ENCODE data around the gene RBM47. TPM values are rescaled to one million over a fixed set of nuclear protein-coding genes. Genes with fewer than 3 reads are reported as not detected.
"Not testable (repeated sequence)": the region's sequence is repeated elsewhere in the genome, so short reads cannot be mapped to it uniquely, and the experiment has no call there.

Gene RBM47
- total RNA-seq, 4 donors from 2014 or later = 13.3 to 38.3 (median 21.8) TPM

GRCh38 chr4:40564815-40565483 lies 64.7 kb downstream of the RBM47 start:
- H3K36me3 ChIP-seq = no peaks in the 10 kb centered on the region
- no peaks in the 10 kb centered on the region for H3K4me1 ChIP-seq
- no peak overlapping the region for H3K27ac ChIP-seq (replicated peaks in 1 of 4)
- no peaks in the 10 kb centered on the region for H3K27me3 ChIP-seq
- H3K9me3 ChIP-seq = no peaks in the 10 kb centered on the region
- no peak overlapping the region for H3K4me3 ChIP-seq
- WGBS = 60% methylated on average over 5 of the region's 5 CpGs
- DNase-seq (ENCODE audit: extremely low spot score) = no peak
- no peak for TF ChIP-seq POLR2AphosphoS5 (IDR thresholded peaks at IDR 0.05)
- no peak for TF ChIP-seq EP300 (IDR thresholded peaks at IDR 0.05)
- no peak for TF ChIP-seq POLR2A (IDR thresholded peaks at IDR 0.05; ENCODE audit: low read depth)
- TF ChIP-seq, protein P1, sequence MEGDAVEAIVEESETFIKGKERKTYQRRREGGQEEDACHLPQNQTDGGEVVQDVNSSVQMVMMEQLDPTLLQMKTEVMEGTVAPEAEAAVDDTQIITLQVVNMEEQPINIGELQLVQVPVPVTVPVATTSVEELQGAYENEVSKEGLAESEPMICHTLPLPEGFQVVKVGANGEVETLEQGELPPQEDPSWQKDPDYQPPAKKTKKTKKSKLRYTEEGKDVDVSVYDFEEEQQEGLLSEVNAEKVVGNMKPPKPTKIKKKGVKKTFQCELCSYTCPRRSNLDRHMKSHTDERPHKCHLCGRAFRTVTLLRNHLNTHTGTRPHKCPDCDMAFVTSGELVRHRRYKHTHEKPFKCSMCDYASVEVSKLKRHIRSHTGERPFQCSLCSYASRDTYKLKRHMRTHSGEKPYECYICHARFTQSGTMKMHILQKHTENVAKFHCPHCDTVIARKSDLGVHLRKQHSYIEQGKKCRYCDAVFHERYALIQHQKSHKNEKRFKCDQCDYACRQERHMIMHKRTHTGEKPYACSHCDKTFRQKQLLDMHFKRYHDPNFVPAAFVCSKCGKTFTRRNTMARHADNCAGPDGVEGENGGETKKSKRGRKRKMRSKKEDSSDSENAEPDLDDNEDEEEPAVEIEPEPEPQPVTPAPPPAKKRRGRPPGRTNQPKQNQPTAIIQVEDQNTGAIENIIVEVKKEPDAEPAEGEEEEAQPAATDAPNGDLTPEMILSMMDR (IDR thresholded peaks at IDR 0.05) = no peak
- intact Hi-C loops (cut with DNase I) = no loop called here

DNA sequence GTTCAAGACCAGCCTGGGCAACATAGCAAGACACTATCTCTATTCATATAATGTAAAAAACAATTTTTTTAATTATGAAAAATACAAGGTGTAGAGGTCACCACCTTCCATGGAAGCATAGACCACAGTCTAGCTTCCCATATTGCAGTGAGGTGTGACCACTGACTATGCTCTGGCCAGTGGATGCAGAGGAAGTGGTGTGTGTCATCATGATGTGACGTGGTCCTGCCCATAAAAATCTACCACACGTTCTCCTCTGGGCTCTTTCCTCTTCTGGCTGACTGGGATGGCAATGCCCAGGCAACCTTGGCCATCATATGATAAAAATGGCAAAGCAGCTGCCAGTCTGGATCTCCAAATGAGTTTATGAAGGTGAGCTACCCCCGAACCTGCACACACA lies 65.7 kb downstream of the RBM47 start:
- Histone ChIP-seq H3K4me1 (no peaks in the 10 kb centered on the region), H3K9me3 (no peaks in the 10 kb centered on the region), H3K4me3 (no peak overlapping the region), H3K27ac (replicated peaks in 1 of 4) (no peak overlapping the region), H3K36me3 (no peaks in the 10 kb centered on the region), H3K27me3 (no peaks in the 10 kb centered on the region)
- WGBS = 88% methylated on average over 3 of the region's 3 CpGs
- intact Hi-C loops (cut with DNase I) = no loop called here
- no peak for DNase-seq (ENCODE audit: extremely low spot score)
- peak in 1 of 2 donors; percentile 30 for TF ChIP-seq POLR2AphosphoS5 (IDR thresholded peaks at IDR 0.05)
- TF ChIP-seq POLR2A (IDR thresholded peaks at IDR 0.05; ENCODE audit: low read depth) = no peak

- no peaks in the 10 kb centered on the region for H3K4me1 ChIP-seq
- no peaks in the 10 kb centered on the region for H3K27me3 ChIP-seq
- WGBS = 92% methylated on average over 4 of the region's 4 CpGs
- intact Hi-C loops (cut with DNase I) = no loop called here
- no peak overlapping the region for H3K27ac ChIP-seq (replicated peaks in 1 of 4)
- H3K4me3 ChIP-seq = no peak overlapping the region
- no peaks in the 10 kb centered on the region for H3K36me3 ChIP-seq
- TF ChIP-seq POLR2AphosphoS5 (IDR thresholded peaks at IDR 0.05) (no peak), POLR2A (IDR thresholded peaks at IDR 0.05; ENCODE audit: low read depth) (no peak), EP300 (IDR thresholded peaks at IDR 0.05) (no peak)
- TF ChIP-seq, protein P1 (IDR thresholded peaks at IDR 0.05) = no peak
- no peak for DNase-seq (ENCODE audit: extremely low spot score)
- H3K9me3 ChIP-seq = no peaks in the 10 kb centered on the region
These were observed 66.3 kb downstream of the RBM47 start for GRCh38 chr4:40563401-40563800.

GRCh38 chr4:40562681-40563080 lies 67.0 kb downstream of the RBM47 start:
- intact Hi-C loops (cut with DNase I) = no loop called here
- no peaks in the 10 kb centered on the region for H3K27me3 ChIP-seq
- H3K9me3 ChIP-seq = no peaks in the 10 kb centered on the region
- WGBS = 73% methylated on average over 7 of the region's 7 CpGs
- H3K4me3 ChIP-seq = no peak overlapping the region
- H3K4me1 ChIP-seq = no peaks in the 10 kb centered on the region
- H3K27ac ChIP-seq (replicated peaks in 1 of 4) = no peak overlapping the region
- TF ChIP-seq, protein P1 (IDR thresholded peaks at IDR 0.05) = no peak
- TF ChIP-seq POLR2A (IDR thresholded peaks at IDR 0.05; ENCODE audit: low read depth) = no peak
- no peak for TF ChIP-seq EP300 (IDR thresholded peaks at IDR 0.05)
- TF ChIP-seq POLR2AphosphoS5 (IDR thresholded peaks at IDR 0.05) = no peak
- no peak for DNase-seq (ENCODE audit: extremely low spot score)
- no peaks in the 10 kb centered on the region for H3K36me3 ChIP-seq

DNA sequence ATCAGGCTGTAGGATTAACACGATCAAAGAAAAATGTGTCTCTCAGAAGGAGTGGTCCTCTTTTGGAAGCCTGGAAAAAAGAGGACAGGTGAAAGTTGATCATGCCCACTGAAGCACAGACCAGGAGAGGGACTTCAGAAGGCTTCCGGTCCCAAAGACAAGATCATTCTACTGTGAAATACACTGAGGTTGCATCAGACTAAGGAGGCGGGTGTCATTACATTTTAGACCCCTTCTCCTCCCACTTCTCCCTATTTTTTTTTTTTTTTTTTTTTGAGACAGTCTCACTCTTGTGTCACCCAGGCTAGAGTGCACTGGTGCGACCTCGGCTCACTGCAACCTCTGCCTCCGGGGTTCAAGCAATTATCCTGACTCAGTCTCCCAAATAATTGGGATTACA lies 67.5 kb downstream of the RBM47 start:
- H3K36me3 ChIP-seq = no peaks in the 10 kb centered on the region
- 89% methylated on average over 6 of the region's 6 CpGs for WGBS
- intact Hi-C loops (cut with DNase I) = no loop called here
- TF ChIP-seq, protein P1 (IDR thresholded peaks at IDR 0.05) = no peak
- no peak for TF ChIP-seq POLR2AphosphoS5 (IDR thresholded peaks at IDR 0.05)
- TF ChIP-seq POLR2A (IDR thresholded peaks at IDR 0.05; ENCODE audit: low read depth) = no peak
- TF ChIP-seq EP300 (IDR thresholded peaks at IDR 0.05) = no peak
- no peaks in the 10 kb centered on the region for H3K4me1 ChIP-seq
- no peak for DNase-seq (ENCODE audit: extremely low spot score)
- no peaks in the 10 kb centered on the region for H3K9me3 ChIP-seq
- no peaks in the 10 kb centered on the region for H3K27me3 ChIP-seq
- no peak overlapping the region for H3K4me3 ChIP-seq
- H3K27ac ChIP-seq (replicated peaks in 1 of 4) = no peak overlapping the region

GRCh38 chr4:40561543-40562177 lies 68.0 kb downstream of the RBM47 start:
- H3K4me1 ChIP-seq; H3K4me3 ChIP-seq; H3K27ac ChIP-seq (replicated peaks in 1 of 4); H3K27me3 ChIP-seq; intact Hi-C loops (cut with DNase I); H3K36me3 ChIP-seq; DNase-seq (ENCODE audit: extremely low spot score); H3K9me3 ChIP-seq: not testable (repeated sequence)
- 93% methylated on average over 7 of the region's 7 CpGs for whole genome bisulfite sequencing

All from esophagus muscularis mucosa (tissue), 4 donors.